Natural killer cell (primary cell): ENCODE results near the gene ARCN1. TPM values are rescaled to one million over a fixed set of nuclear protein-coding genes. Genes with fewer than 3 reads are reported as not detected.

Experiments used
- ATAC-seq, 3 donors: fragments of 150-1000 bp in 2 of 3; fragments of 200-7000 bp in 1 of 3; cut with Tn5 transposase; 1 replicate in 1 of 3; 2 replicates in 2 of 3; pipeline ENCODE4 v1.10.0; 2021; ENCODE audit warnings: mild to moderate bottlenecking in 2 of 3, moderate library complexity in 2 of 3
- DNase-seq, 2 donors: peaks; one replicate each; pipeline versions ENCODE4 v3.0.0 to v3.0.0-alpha.2; 2013 to 2021; ENCODE audit warnings: mixed read lengths in 1 of 2
- H3K27ac ChIP-seq: one replicate; pipeline ENCODE4 v1.5.1; 2013; ENCODE audit warnings: mild to moderate bottlenecking, low read length
- H3K27me3 ChIP-seq: one replicate; pipeline ENCODE4 v1.6.1; 2013; ENCODE audit warnings: low read length; ENCODE audit not compliant: control insufficient read depth, insufficient read depth
- H3K36me3 ChIP-seq: one replicate; pipeline ENCODE4 v1.6.1; 2013; ENCODE audit warnings: low read length; ENCODE audit not compliant: control insufficient read depth, insufficient read depth
- H3K4me1 ChIP-seq: one replicate; pipeline ENCODE4 v1.6.1; 2013; ENCODE audit warnings: low read length; ENCODE audit not compliant: control insufficient read depth, insufficient read depth
- H3K4me3 ChIP-seq: one replicate; pipeline ENCODE4 v1.5.1; 2013; ENCODE audit warnings: low read length
- H3K9me3 ChIP-seq: one replicate; pipeline ENCODE4 v1.6.1; 2013; ENCODE audit warnings: low read length; ENCODE audit not compliant: control insufficient read depth, insufficient read depth
- H3K27ac Mint-ChIP-seq, 2 donors: one replicate each; pipeline ENCODE4 v1.8.0; 2022; ENCODE audit warnings: mild to moderate bottlenecking in 2 of 2, mixed read lengths in 2 of 2, moderate library complexity in 1 of 2
- H3K27me3 Mint-ChIP-seq, 2 donors: one replicate each; pipeline ENCODE4 v1.8.0; 2022; ENCODE audit warnings: low read depth in 2 of 2, mixed read lengths in 2 of 2
- H3K36me3 Mint-ChIP-seq: one replicate; pipeline ENCODE4 v1.8.0; 2022; ENCODE audit warnings: mixed read lengths
- H3K4me1 Mint-ChIP-seq, 2 donors: one replicate each; pipeline ENCODE4 v1.8.0; 2022; ENCODE audit warnings: mixed read lengths in 2 of 2
- H3K4me3 Mint-ChIP-seq: one replicate; pipeline ENCODE4 v1.8.0; 2022; ENCODE audit warnings: mild to moderate bottlenecking, moderate library complexity, mixed read lengths
- H3K9me3 Mint-ChIP-seq, 2 donors: one replicate each; pipeline ENCODE4 v1.8.0; 2022; ENCODE audit warnings: mixed read lengths in 2 of 2
- CTCF ChIP-seq: fragments of 200-600 bp; IDR thresholded peaks from one replicate; pipeline ENCODE4 v1.8.0; 2022; ENCODE audit warnings: antibody characterized with exemption
- WGBS: methylation state at CpG from one replicate; pipeline ENCODE4 v1.1.7; 2013; ENCODE audit warnings: missing lambda C conversion rate; ENCODE audit not compliant: insufficient coverage; 5-methylcytosine and 5-hydroxymethylcytosine counted together
- intact Hi-C: fragments of 100-400 bp; cut with micrococcal nuclease; formaldehyde crosslinking; loops from one replicate; pipeline ENCODE4 v1.14.2; 2022
- total RNA-seq, 4 donors: library from RNA; stranded (reverse); fragments of 120-200 nt in 1 of 4; gene quantifications; one replicate each; pipeline versions ENCODE4 v1.2.3 to v1.2.4, GENCODE V29; 2013 to 2022

The ARCN1 gene
- total RNA-seq, 3 donors from 2014 or later (not counting 1 experiment from before 2014, with no cell fraction given): 72.9 to 88.6 (median 88.4) TPM

GRCh38 chr11:118536726-118537125 is 35.5 kb upstream of the ARCN1 start:
- Histone ChIP-seq H3K4me3 (no peak overlapping the region), H3K9me3 (no peaks in the 10 kb centered on the region), H3K4me1 (peaks cover 4% of the 10 kb centered on the region), H3K27ac (no peak overlapping the region), H3K27me3 (no peaks in the 10 kb centered on the region), H3K36me3 (no peaks in the 10 kb centered on the region)
- no peak overlapping the region for H3K27ac Mint-ChIP-seq
- no peaks in the 10 kb centered on the region for H3K36me3 Mint-ChIP-seq
- no peak overlapping the region for H3K4me3 Mint-ChIP-seq
- DNase-seq (no peak), ATAC-seq (no peak)
- H3K27me3 Mint-ChIP-seq: no peaks in the 10 kb centered on the region
- intact Hi-C loops: loop anchor here (1.0 kb wide), 1 partner anchor 30 kb away; no protein-coding TSS in a partner anchor
- no peaks in the 10 kb centered on the region for H3K9me3 Mint-ChIP-seq
- TF ChIP-seq CTCF: no peak
- WGBS: 95% methylated on average over 5 of the region's 5 CpGs
- H3K4me1 Mint-ChIP-seq: peaks cover 3 to 4% of the 10 kb centered on the region in 2 donors

- Histone ChIP-seq H3K4me3 (no peak overlapping the region), H3K27me3 (no peaks in the 10 kb centered on the region), H3K27ac (no peak overlapping the region), H3K36me3 (no peaks in the 10 kb centered on the region), H3K4me1 (no peaks in the 10 kb centered on the region), H3K9me3 (no peaks in the 10 kb centered on the region)
- no peak for DNase-seq
- ATAC-seq: no peak
- H3K9me3 Mint-ChIP-seq: no peaks in the 10 kb centered on the region
- H3K4me1 Mint-ChIP-seq: no peaks in the 10 kb centered on the region
- H3K27ac Mint-ChIP-seq: no peak overlapping the region
- WGBS: 92% methylated on average over 5 of the region's 6 CpGs
- intact Hi-C loops: no loop called here
- H3K4me3 Mint-ChIP-seq: no peak overlapping the region
- no peaks in the 10 kb centered on the region for H3K27me3 Mint-ChIP-seq
- no peak for TF ChIP-seq CTCF
- no peaks in the 10 kb centered on the region for H3K36me3 Mint-ChIP-seq
Observed at GRCh38 chr11:118537409-118537980, 34.7 kb upstream of the ARCN1 start.

- Histone ChIP-seq H3K36me3 (peaks cover 8% of the 10 kb centered on the region), H3K27ac (no peak overlapping the region), H3K4me1 (no peaks in the 10 kb centered on the region), H3K4me3 (no peak overlapping the region), H3K27me3 (no peaks in the 10 kb centered on the region), H3K9me3 (no peaks in the 10 kb centered on the region)
- no peaks in the 10 kb centered on the region for H3K27me3 Mint-ChIP-seq
- H3K27ac Mint-ChIP-seq: no peak overlapping the region
- H3K4me3 Mint-ChIP-seq: no peak overlapping the region
- no peak for DNase-seq
- TF ChIP-seq CTCF: no peak
- WGBS: 96% methylated on average over 6 of the region's 8 CpGs
- H3K36me3 Mint-ChIP-seq: no peaks in the 10 kb centered on the region
- ATAC-seq: no peak
- intact Hi-C loops: no loop called here
- H3K4me1 Mint-ChIP-seq: no peaks in the 10 kb centered on the region
- H3K9me3 Mint-ChIP-seq: no peaks in the 10 kb centered on the region
Observed at GRCh38 chr11:118544010-118544646, 28.1 kb upstream of the ARCN1 start.

- no peak overlapping the region for H3K27ac ChIP-seq
- 89% methylated on average over 3 of the region's 3 CpGs for WGBS
- TF ChIP-seq CTCF: no peak
- peaks cover 8% of the 10 kb centered on the region for H3K36me3 ChIP-seq
- H3K9me3 ChIP-seq: no peaks in the 10 kb centered on the region
- no peaks in the 10 kb centered on the region for H3K4me1 Mint-ChIP-seq
- no peak overlapping the region for H3K4me3 Mint-ChIP-seq
- no peak for DNase-seq
- no peak for ATAC-seq
- H3K27me3 ChIP-seq: no peaks in the 10 kb centered on the region
- intact Hi-C loops: no loop called here
- no peak overlapping the region for H3K4me3 ChIP-seq
- H3K27me3 Mint-ChIP-seq: no peaks in the 10 kb centered on the region
- no peak overlapping the region for H3K27ac Mint-ChIP-seq
- no peaks in the 10 kb centered on the region for H3K9me3 Mint-ChIP-seq
- H3K36me3 Mint-ChIP-seq: no peaks in the 10 kb centered on the region
- H3K4me1 ChIP-seq: no peaks in the 10 kb centered on the region
Observed at GRCh38 chr11:118544647-118545010, 27.6 kb upstream of the ARCN1 start.
